CD4-positive, alpha-beta T cell treated with Interleukin-15 for 4 hours (primary cell): ENCODE data around the gene TOMM40L.
"Not testable (repeated sequence)": the region's sequence is repeated elsewhere in the genome, so short reads cannot be mapped to it uniquely, and the experiment has no call there.

ENCODE experiments used
- DNase-seq: peaks from one replicate; pipeline ENCODE4 v3.0.0-alpha.2; 2020; ENCODE audit warnings: low spot score

The TOMM40L gene

GRCh38 chr1:161257109-161257508 lies 31.2 kb downstream of the TOMM40L start:
- not testable (repeated sequence) for DNase-seq

DNA sequence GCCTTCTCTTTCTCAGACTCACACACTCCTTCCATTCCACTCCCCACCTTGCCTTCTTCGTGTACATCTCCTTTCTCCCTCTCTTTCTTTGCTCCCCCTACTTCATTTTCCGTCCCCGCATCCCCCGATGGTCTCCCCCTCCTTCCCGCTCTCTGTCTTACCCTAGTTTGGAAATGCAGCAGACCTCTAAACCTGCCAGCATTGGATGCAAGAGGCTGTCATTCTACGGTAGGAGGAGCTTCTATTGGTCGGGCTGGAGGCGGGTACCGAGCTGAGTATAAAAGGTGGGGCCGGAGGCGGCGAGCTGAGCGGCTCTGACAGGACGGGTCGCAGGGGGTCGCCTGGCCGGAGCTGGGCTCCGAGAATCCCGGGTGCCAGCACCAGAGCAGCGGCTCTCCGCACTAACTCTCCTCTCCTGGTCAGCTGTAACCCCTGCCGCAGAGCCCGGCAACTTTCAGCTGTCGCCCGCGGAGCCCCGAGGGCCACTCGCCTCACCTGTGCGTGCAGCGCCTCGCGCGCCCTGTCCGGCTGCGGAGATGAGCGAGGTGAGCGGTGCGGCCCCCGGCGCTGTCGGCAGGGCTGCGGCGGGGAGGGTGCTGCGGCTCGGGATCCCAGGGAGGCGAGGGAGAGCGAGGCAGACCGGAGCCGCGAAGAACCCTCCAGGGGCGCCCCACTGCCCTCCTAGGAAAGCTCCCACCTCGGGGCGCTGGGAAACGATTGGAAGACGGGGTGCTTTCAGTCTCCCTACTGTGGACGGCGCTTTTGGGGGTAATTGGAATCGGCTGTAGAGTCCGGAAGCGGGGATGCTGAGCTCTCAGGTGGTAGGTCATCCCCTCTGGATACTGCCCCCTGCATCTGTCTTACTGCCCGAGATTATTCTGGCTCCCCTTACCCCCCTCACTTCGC lies 32.8 kb downstream of the TOMM40L start, which contains the start of gene PCP4L1:
Gene PCP4L1, plus strand, starts transcription at position 307 of the 906 bp plus-strand sequence. Its CDS starts 230 bp downstream, at position 537.
- DNase-seq, result peak; percentile 6

GRCh38 chr1:161259345-161259702 lies 33.5 kb downstream of the TOMM40L start:
- DNase-seq, result no peak

DNA sequence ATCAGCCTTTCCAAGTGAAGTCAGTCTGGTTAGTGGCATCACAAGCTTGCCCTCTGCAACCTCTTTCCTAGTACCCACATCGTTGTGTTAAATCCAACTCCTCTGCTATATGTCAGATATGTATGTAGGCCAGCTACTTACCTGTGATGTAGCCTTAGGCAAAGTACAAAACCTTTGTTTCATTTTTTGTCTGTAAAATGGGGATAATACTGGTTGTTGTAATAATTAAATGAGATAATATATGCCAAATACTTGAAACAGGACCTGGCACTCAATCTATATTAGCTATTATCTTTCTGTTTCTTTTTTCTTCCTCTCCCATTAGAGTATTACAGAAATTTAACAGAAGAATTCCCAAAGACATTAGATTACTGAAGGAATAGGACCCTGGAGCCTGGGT lies 33.9 kb downstream of the TOMM40L start:
- no peak for DNase-seq

GRCh38 chr1:161260376-161261260 lies 34.8 kb downstream of the TOMM40L start:
- DNase-seq, result no peak

GRCh38 chr1:161261261-161262235 lies 35.7 kb downstream of the TOMM40L start:
- no peak for DNase-seq

DNA sequence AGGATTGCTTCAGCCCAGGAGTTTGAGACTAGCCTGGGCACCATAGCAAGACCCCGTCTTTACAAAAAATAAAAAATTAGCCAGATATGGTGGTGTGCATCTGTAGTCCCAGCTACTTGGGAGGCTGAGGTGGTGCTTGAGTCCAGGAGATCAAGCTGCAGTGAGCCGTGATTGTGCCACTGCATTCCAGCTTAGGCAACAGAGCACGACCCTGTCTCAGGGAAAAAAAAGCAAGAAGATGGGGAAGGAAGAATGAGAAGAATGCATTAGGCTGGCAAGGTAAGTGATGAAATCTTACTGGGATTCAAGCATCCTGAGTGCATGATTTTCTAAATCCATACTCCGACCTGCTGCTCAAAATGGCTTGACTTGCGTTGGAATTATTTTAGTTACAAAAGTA lies 39.4 kb downstream of the TOMM40L start:
- DNase-seq, result no peak

DNA sequence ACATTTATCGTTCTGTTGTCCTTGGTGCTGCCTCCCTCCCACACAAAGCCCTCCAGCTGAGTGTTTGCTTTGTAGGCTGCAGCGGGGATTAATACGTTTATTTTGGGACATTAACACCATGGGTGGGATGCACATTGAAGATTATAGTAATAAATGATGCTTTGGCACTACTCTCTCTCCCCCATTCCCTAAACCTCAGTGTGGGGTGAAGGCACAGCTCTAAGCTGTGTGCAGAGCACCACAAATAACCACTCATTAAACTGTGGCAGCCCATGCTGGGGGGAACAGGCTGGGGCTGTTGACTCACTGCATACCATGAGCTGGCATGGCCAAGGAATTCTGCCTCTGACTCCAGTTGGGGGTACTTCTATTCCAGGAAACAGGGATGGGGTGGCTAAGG lies 40.3 kb downstream of the TOMM40L start:
- no peak for DNase-seq

DNA sequence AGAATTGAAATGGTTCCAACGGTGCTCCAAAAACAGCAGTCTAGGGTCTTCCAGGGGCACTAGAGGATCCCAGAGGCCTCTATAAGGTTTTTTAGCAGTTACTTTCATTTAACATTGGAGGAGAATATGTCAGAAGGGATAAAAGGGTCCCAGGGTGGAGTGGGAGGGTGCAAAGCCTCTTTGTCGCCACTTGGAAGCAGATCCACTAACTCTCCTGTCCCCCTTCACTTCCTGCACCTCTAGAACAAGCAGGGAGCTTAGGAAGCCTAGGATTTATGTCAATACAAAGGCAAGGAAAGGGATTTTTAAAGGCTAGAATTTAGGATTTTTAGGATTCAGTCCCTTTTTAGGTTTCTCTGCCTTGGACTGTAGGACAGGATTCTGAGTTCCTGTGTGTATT lies 41.0 kb downstream of the TOMM40L start:
- no peak for DNase-seq

DNA sequence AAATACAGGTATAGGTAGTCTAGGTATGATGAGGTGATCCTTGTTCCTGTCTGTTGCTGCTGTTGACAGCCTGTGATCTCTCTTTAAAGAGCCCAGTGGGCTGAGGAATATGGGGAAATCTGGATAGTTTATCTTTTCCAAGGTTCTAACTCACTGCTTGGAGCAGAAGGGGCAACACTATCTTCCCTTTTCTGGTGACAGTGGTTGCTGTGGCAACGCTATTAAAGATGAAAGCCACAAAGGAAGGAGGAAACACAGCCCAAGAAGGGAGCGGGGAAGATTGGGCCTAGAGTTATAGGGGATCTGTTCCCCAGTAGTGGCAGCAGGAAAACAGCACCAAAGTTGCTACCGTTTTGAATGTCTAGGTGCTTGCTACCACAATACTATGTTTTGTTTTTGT lies 41.5 kb downstream of the TOMM40L start:
- DNase-seq, result no peak

- DNase-seq, result no peak
Measured at GRCh38 chr1:161273402-161273801, 47.5 kb downstream of the TOMM40L start.

- DNase-seq, result no peak
Measured at GRCh38 chr1:161274874-161275273, 49.0 kb downstream of the TOMM40L start.
